AG08395 (cell line): Measurements from ENCODE around the gene ELFN1.

Source experiments
- DNase-seq: peaks from one replicate; pipeline ENCODE4 v3.0.0; 2012; ENCODE audit warnings: mixed read lengths, low spot score

The ELFN1 gene

GRCh38 chr7:1794888-1795542 is 124.9 kb downstream of the ELFN1 start:
- no peak for DNase-seq
